ENCODE measurements around the gene ZNF519.
"Not testable (repeated sequence)": the region's sequence is repeated elsewhere in the genome, so short reads cannot be mapped to it uniquely, and the experiment has no call there.

The ZNF519 gene

GRCh38 chr18:14146771-14147170 lies 14.5 kb upstream of the ZNF519 start:
- DNase-seq, result not testable (repeated sequence)

GRCh38 chr18:14145581-14146338 lies 13.5 kb upstream of the ZNF519 start:
- DNase-seq, result not testable (repeated sequence)

GRCh38 chr18:14145021-14145420 lies 12.8 kb upstream of the ZNF519 start:
- DNase-seq, result not testable (repeated sequence)

GRCh38 chr18:14144628-14144895 lies 12.3 kb upstream of the ZNF519 start:
- no peak for DNase-seq

GRCh38 chr18:14143871-14144627 lies 11.8 kb upstream of the ZNF519 start:
- DNase-seq, result not testable (repeated sequence)

- DNase-seq, result not testable (repeated sequence)
Observed at GRCh38 chr18:14143396-14143795, 11.2 kb upstream of the ZNF519 start.

- DNase-seq, result not testable (repeated sequence)
Observed at GRCh38 chr18:14142177-14142576, 9.9 kb upstream of the ZNF519 start.

GRCh38 chr18:14139583-14139982 lies 7.3 kb upstream of the ZNF519 start:
- not testable (repeated sequence) for DNase-seq

- DNase-seq, result not testable (repeated sequence)
Observed at GRCh38 chr18:14137971-14138370, 5.7 kb upstream of the ZNF519 start.

- not testable (repeated sequence) for DNase-seq
Observed at GRCh38 chr18:14131696-14132270, 452 bp downstream of the ZNF519 start.

- not testable (repeated sequence) for DNase-seq
Observed at GRCh38 chr18:14130804-14131203, 1.4 kb downstream of the ZNF519 start.

GRCh38 chr18:14124689-14125088 lies 7.5 kb downstream of the ZNF519 start:
- DNase-seq, result no peak

- no peak for DNase-seq
Observed at GRCh38 chr18:14122097-14122496, 10.1 kb downstream of the ZNF519 start.

GRCh38 chr18:14120926-14121325 lies 11.3 kb downstream of the ZNF519 start:
- no peak for DNase-seq

- DNase-seq, result no peak
Observed at GRCh38 chr18:14117606-14118005, 14.6 kb downstream of the ZNF519 start.

GRCh38 chr18:14106906-14107305 lies 25.3 kb downstream of the ZNF519 start:
- DNase-seq, result no peak

- no peak for DNase-seq
Observed at GRCh38 chr18:14104906-14105748, 27.1 kb downstream of the ZNF519 start.

- no peak for DNase-seq
Observed at GRCh38 chr18:14104201-14104600, 28.0 kb downstream of the ZNF519 start.

GRCh38 chr18:14100503-14101286 lies 31.5 kb downstream of the ZNF519 start:
- no peak for DNase-seq

- DNase-seq, result no peak
Observed at GRCh38 chr18:14098428-14098827, 33.8 kb downstream of the ZNF519 start.

- DNase-seq, result no peak
Observed at GRCh38 chr18:14097761-14098160, 34.5 kb downstream of the ZNF519 start.

GRCh38 chr18:14093307-14093915 lies 38.8 kb downstream of the ZNF519 start:
- DNase-seq, result no peak
